Stimulated activated CD8-positive, alpha-beta memory T cell treated with anti-CD3 and anti-CD28 coated beads, Interleukin-15, amount 100 ng/mL, for 1 hour (primary cell): ENCODE data around the gene COL27A1.

Source experiments
- DNase-seq: peaks from one replicate; pipeline ENCODE4 v3.0.0-alpha.2; 2020; ENCODE audit warnings: low read depth

Gene COL27A1

DNA sequence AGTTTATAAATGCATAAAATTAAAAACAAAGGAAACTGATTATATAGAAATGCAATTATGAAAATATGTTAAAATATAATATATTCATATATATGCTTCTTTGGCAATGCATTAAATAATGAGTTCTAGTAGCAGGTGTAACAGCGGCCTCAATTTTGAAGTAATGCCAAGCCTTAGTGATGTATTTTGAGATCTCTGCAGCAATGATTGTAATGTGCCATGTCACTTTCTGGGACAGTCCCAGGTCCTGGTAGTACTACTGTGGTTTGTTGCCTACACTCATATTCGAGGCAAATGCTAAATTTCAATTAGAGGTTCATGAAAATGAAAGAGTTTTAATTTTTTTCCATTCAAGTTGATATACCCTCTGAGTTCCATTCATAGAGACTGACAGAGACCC lies 91.7 kb downstream of the COL27A1 start:
- no peak for DNase-seq

DNA sequence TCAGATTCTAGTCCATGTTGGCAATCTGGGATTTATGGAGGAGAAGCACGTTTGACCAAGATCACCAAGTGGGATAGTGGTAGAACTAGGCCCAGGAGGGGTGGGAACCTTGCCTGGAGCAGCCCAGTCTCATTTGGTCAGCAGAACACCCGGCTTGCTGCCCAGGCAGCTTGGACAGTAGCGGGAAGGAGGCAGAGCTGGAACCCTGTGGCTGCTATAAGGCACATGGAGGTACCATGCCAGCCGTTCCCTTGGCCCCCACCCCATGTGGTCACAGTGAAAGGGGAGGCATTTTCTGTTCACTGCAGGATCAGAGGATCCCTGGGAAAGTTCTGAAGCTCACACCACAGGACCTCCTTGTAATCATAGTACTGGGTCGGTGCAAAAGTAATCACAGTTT lies 92.2 kb downstream of the COL27A1 start:
- no peak for DNase-seq

DNA sequence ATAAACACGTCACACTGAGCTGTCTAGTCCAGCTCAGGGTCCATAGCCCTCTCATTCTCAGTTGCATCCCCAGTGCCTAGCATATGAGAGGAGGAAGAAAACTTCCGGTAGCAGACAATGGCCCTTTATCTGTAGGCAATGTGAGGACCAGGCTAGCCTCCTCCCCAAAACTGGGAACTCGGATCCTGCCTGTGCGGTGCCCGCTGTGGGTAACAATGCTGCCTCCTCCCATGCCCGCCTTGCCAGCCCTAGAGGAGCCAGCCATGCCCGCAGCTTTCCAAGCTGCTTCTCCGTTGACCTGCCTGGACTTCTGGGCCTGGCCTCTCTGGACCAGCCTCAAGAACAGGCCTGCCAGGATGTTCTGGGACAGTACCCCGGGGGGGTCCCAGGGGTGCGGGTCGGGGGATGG lies 93.0 kb downstream of the COL27A1 start:
- no peak for DNase-seq

DNA sequence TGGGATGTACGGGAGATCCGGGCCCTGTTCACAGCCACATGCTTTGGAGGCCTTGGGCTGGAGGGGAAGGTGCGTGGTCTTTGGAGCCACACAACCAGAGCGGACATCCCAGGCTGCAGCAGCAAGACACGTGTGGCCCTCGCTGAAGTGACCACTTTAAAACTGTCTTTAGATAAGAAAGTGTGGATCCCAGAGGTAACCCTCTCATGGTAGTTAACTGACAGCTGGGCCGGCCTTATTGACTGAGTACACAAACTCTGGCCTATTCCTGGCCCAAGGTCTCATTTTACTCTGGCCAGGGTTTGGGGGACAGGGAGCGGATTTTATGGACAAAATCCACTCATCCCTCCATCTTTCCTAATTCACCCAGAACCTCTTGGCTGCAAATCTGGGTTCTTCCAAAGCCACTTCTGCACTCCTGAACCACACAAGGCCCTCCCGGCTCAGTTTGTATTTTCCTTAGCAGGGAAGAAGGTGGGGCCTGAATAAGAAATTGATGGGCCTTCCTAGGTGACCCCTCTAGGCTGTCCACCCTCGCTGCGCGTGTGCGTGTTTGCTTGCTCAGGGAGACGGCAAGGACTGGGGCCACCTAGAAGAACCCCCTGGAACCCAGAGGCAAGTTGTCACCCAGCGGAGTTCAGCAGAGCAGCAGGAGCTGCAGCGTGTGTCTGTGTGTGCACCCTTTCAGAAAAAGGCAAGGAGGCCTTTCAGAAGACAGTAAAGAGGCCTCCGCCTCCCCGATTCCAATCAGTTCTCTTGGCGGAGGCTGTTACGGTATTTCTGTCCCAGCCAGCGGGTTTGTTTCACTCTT lies 94.3 kb downstream of the COL27A1 start:
- no peak for DNase-seq

DNA sequence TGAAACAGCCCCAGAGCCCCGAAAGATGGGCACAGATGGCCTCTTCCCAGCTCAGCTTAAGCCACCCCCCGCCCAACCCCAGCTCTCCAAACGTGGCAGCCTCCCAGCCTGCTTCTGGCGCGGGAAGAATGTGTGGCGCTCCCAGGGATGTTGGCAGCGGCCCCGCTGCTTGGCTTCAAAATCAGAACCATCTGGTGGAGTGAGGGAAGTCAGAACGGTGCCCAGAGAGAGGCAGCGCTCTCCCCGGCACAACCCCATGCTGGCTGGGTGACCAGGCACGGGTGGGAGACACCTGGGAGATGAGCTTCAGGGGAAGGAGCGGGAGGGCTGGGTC lies 94.9 kb downstream of the COL27A1 start:
- no peak for DNase-seq

DNA sequence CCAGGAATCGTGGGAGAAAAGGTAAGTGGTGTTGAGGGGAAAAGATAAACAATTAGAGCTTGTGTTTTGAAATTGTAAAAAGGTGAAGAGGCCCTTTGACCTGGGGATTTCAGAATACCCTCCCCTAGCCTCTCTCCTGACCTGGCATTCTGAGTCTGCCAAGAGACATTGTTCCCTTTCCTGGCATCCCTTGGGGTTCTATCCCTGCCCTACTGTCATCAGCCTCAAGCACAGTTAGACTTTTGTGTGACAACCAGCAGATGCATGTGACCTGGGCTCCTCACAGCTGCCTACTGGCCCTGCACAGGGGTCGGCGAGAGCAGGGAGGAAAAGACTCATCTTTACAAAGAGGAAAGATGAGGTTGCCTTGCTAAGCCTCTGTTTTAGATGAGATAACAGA lies 95.3 kb downstream of the COL27A1 start:
- DNase-seq = no peak

DNA sequence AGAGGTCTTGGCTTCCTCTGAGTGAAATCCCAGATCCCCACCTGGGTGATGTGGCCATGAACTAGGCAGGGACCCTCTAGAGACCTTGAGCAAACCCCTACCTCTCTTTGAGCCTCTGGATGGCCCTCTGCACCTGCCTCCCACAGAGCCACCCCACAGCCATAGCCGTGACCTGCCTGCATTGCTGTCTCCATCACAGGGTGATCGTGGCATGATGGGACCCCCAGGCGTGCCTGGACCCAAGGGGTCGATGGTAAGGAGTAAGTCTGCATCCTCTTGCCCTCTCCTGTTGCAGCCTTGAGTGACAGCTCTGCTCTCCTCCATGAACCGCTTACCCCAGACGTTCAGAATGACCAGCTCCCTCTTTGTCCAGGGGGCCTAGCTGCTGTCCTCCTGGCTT lies 97.1 kb downstream of the COL27A1 start:
- no peak for DNase-seq

DNA sequence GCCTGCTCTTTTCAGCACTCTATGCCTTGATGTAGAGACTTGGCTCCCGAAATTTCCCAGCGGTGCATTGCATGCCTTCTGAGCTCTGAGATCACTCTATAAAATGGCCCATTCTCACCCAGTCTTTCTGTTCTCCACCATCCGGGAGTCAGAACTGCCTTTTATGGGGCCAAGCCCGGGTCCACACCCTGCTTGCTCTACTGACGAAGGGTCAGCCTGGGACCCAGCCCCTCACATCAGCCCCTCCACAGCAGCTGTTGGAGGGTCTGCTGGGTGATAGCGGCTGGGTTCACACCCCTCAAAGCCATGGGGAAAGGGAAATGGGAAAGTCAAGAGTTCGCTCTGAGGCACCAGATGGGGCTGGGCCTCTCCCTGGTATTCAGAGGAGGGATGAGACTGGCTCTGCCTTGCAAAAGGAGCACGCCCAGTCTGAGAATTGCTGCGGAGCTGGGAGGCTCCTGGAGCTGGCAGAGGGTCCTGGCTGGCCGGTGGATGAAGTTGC lies 101.5 kb downstream of the COL27A1 start:
- no peak for DNase-seq

DNA sequence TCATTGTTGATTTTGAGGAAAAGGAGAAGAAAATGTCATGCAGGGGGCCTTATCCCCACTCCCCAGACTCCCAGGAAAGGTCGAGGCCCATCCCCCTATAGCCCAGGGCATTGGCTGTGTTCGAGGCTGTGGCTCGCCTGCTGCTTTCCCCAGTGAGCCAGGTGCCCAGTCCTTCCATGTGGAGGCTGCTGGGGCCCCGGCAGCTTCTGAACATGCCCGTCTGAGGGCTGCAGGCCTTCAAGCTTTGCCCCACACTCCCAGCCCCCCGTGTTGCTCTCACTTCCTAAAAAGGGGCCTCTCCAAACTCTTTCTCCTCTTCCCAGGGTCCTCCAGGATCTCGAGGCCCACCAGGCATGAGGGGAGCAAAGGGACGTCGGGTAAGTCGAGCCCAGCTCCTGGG lies 102.9 kb downstream of the COL27A1 start:
- no peak for DNase-seq

DNA sequence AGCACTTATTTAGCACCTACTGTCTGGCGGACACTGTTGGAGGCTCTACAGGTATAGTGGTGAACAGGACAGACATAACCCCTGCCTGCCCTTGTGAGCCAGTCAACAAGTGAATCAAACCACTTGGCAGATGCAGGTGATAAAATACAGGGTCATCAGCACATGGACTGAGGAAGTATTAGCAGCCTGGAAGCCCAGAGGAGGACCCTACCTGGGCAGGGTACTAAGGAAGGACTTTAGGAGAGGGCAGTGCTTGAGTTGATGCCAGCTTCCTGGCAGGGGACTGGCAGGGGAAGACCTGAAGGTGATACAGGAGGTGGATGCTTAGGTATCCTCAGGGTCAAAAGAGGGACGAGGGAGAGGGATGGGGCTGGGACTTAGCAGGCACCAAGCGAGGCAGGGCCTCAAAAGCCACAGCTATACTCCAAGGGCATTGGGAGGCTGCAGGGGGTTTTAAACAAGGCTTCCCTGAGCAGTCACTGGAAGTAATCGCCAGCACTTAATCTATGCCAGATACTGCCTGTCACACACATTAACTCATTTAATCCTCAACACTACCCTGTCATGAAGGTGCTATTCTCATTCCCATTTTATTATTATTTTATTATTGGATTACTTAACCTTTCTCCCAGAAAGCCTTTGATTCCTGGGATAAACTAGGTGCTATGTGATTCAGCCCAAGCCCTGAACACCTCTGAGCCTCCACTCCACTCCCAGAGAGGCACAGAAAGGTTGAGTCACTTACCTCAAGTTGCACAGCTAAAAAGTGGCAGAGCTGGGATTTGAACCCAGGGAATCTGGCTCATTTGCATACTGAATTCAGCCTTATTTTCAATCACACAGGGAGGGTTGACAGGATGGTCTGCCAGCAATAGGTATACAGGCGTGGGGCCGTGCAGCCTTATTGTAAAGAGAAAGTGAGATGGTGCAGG lies 103.8 kb downstream of the COL27A1 start:
- DNase-seq = no peak

DNA sequence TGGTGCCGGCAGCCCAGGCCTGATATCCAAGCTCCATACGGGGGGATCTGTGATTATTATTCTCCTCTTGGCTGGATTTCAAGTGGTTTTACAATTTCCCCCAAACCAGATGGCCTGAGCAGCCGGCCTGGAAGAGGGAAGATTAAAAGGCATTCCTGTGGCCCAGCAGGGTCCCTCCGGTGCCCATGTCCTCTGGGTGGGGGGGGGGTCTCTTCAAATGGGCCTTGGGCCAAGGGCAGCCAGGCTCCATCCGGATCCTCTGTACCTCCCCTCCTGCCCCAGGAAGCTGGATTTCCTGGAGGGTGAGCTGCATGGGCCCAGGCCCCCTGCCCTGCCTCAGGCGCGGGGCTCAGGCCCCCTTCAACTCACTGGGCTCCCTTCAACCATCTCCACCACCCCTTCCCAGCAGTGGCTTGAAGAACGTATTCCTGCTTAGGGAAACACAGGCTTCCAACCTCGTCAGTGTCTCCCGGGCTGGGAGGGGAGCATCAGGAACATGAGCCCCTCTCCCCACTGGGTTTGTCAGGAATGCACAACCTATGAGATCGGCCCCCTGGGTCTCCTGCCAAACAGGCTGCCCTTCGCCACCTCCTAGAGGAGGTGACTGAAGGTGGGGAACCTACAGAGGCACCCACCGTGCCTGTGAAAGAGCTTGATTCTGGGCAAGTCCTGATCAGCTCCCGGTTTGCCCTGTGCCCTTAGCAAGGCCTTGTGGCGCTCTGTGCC lies 104.6 kb downstream of the COL27A1 start:
- no peak for DNase-seq

DNA sequence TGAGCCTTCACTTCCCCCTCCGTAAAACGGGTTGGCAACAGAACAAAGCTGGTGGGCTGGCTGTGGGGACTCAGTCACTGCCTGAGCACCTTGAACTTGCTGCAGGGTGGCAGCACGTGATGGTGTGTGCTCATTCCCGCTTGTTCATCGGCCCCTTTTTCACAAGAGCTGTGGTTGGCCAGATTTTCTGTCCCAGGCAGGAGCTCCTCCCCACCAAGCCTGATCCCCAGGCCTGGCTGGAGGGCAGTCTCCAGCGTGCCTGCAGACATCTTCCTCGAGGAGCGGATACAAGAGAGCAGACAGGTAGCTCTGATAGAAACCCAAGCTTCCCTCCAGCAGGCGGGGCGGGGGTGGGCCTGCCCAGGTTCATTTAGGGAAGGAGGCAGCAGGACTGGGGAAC lies 105.7 kb downstream of the COL27A1 start:
- no peak for DNase-seq

DNA sequence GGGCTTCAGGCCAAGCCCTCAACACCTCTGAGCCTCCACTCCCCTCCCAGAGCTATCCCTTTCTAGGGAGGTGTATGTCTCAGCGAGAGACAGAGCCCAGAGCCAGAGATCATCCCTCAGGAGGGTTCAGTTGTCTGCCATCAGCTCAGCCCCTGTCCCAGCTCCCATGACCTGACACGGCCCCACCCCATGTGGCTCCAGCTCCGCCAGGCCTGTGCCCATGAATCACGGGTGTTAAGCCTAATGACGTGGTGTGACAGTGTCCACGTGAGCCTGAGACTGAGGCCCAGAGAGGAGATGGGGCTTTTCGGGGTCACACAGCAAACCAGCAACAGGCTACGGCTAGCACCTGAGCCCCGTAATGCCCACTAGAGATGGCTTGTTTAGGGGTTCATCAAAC lies 106.7 kb downstream of the COL27A1 start:
- no peak for DNase-seq

DNA sequence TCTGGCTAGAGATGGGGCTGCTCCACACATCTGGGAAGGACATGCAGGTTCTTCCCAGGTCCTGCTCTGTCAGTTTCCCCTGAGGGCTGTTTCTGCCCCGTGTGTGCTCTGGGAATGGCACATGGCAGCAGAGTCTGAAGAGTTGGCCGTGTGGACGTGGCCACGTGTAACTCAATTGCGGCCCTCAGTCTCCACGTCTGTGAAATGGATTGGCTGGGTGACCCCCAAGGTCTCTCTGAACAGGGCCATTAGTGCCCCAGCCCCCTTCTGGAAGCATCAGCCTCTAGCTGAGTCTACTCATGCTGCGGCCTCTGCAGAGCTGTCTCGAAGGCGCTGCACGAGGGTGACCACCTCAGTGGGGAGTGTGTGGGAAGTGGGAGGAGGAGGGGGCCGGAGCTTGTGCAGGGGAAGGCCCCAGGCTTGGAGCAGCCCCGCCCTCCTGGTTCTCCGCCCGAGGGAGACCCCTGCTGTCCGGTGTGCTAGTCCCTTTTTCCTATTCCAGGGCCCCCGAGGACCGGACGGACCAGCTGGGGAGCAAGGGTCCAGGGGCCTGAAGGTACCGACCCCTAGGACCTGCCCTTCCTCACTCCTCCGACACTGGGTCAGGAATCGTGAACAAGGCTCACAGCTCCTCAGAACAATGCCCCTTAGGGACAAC lies 108.6 kb downstream of the COL27A1 start:
- no peak for DNase-seq

DNA sequence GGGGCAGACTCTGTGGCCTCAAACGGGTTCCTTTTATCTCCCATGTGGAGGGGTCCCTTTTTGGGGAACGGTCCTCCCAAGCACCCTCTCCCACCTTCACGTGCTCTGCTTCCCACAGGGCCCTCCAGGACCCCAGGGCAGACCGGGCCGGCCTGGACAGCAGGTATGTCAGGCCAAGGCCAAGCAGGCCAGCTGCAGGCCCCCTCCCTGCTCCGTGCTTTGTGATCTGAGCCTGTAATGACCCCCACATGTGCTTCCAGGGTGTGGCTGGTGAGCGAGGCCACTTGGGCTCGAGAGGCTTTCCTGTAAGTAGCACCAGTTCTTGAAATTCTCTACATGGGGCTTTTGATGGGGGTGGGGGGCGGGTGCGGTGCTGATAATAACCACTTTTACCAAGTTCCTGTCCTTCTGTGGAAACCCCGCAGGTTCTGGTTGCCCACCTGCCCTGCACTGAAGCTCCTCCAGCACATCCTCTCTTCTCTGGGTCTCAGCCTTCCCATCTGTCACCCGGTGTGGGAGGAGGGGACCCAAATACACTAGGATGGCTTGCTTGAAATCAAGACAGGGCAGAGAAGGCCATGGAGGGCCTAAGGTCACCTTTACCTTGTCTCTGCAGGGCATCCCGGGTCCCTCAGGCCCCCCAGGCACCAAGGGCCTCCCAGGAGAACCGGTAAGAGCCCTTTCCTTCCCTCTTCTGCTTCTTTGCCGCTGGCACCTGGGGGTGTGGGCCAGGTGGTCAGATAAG lies 109.6 kb downstream of the COL27A1 start:
- DNase-seq = no peak

DNA sequence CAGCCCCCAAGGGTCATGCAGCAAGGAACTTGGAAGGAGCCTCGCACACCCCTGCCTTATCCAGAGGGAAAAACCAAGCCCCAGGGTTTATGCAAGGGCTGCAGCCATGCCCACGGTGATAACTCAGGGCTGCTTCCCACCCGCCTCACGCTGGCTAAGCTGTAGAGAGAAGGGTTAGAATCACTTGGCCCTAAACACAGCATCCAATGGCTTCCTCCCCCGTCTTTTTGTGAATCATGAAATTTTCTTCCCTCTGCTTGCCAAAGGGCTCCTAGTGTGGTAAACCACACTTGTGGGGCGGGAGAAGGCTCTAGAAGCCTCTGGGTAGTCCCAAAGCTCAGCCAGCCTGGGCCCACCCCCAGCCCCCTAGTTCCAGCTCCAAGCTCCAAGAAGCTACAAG lies 111.6 kb downstream of the COL27A1 start:
- DNase-seq = no peak

DNA sequence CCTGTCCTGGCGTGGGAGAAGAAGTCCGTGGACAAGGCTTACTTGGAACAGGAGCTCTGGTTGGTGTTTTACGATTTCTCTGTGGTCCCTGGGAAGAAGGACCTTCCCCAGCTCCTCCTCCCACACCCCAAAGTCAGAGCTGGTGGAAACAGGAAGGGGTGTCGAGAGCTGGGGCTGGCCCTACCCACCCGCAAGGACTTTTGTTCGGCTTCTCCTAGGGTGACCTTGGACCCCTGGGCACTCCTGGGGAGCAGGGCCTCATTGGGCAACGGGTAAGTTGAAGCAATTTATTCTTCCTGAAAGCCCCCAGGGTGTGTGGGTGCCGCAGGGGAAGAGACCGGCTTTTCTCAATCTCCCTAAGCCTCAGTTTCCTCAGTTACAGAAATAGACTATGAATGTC lies 113.7 kb downstream of the COL27A1 start:
- DNase-seq = no peak

DNA sequence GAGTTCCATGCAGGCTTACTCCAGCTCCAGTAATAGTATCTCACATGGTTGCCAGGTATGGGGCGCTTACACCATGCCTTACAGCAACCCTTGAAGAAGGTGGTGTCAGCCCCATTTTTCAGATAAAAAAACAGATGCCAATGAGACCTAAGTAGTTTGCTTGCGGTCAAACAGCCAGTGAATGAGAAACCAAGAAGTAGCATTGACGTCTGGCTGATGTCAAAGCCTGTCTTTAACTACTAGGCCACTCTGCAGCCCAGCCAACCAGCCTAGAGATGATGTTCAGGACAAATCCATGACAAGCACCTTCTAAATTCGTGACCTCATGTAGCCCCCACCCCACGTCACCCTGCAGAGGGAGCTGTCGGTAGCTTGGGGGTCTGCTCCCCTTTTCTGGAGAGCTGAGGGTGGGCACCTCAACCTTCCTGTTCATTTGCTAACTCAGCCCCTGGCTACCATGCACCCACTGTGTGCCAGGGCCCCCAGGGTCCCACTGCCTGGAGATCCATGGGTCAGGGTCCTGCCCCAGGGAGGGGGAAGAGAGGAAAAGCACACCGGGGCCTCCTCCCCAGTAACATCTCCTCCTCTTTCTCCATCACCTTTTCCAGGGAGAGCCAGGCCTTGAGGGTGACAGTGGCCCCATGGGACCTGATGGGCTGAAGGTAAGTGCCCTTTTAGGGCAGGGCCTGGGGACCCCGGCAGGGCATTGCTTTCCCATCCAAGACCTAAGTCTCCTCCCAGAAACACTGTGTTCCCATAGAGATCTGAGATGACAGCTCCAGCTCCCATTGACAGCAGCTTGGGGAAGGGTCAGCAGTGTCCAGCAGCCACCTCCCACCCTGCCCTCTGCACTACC lies 115.0 kb downstream of the COL27A1 start:
- DNase-seq = no peak

DNA sequence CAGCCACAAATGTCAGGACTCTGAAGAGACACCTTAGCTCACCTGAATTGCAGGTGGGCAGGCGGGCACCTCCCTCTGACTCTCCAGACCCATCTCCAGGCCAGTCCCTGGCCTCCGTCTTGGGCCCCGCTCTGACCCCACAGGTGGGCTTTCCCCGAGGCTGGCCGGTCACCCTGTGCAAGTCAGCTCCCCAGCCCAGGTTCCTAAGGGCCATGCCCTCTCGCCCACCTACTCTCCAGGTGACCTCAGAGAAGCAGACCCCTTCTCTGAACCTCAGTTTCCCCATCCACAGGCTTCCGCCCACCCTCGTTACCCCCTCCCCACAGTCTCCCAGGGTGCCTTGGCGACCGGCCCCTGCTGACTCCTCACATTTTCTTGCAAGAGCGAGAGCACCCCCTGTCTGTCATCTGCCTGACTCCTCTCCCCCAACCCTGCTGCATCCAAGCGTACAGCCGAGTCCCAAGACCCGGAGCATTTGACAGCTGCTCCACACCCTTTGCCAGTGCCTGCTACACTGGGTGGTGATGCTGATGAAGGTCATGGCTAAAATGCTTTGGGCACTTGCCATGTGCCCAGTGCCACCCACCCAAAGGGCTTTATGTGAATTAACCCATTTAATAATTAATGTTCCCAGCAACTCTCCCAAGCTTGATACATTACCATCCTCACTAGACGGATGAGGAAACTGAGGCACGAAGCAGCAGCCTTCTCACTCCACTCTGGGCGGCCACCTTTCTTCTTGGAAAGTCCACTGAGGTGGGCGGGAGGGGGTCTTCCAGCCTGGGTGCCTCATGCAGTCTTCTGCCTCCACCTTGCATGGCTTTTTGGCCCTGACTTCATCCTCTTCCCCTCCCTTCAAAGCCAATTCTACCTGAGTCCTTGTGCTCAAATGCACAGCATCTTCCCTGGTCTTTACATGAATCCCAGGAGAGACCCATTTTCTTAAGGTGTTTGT lies 116.5 kb downstream of the COL27A1 start:
- no peak for DNase-seq
